Type B pancreatic cell (in vitro differentiated cells): ENCODE measurements around the gene BBX. TPM values are rescaled to one million over a fixed set of nuclear protein-coding genes. Genes with fewer than 3 reads are reported as not detected.

ENCODE experiments used
- DNase-seq: peaks from one replicate; pipeline ENCODE4 v3.0.0; 2021; ENCODE audit warnings: mixed read lengths; ENCODE audit not compliant: unreplicated experiment; ENCODE audit errors: extremely low spot score
- H3K27ac Mint-ChIP-seq: 2 replicates; pipeline ENCODE4 v1.8.0; 2021; ENCODE audit warnings: mild to moderate bottlenecking, mixed read lengths
- H3K27me3 Mint-ChIP-seq: 2 replicates; pipeline ENCODE4 v1.8.0; 2021; ENCODE audit warnings: mixed read lengths
- H3K36me3 Mint-ChIP-seq: 2 replicates; pipeline ENCODE4 v1.8.0; 2021; ENCODE audit warnings: mixed read lengths
- H3K4me1 Mint-ChIP-seq: one replicate; pipeline ENCODE4 v1.8.0; 2021; ENCODE audit warnings: mixed read lengths; ENCODE audit not compliant: unreplicated experiment
- H3K4me3 Mint-ChIP-seq: 2 replicates; pipeline ENCODE4 v1.8.0; 2021; ENCODE audit warnings: mild to moderate bottlenecking, mixed read lengths
- H3K9me3 Mint-ChIP-seq: 2 replicates; pipeline ENCODE4 v1.8.0; 2021; ENCODE audit warnings: mixed read lengths
- CTCF ChIP-seq: fragments of 200-600 bp; sonication (generic); conservative IDR thresholded peaks from 2 replicates; pipeline ENCODE4 v1.5.0; 2021; ENCODE audit warnings: antibody characterized with exemption, mild to moderate bottlenecking
- total RNA-seq: library from RNA; stranded (reverse); gene quantifications from 2 replicates; pipeline ENCODE4 v1.2.1, GENCODE V29; 2021; ENCODE audit warnings: low replicate concordance

BBX gene
- total RNA-seq, 1 donor from 2014 or later: 52.8 TPM

- DNase-seq: no peak
- H3K4me1 Mint-ChIP-seq: peaks cover 1% of the 10 kb centered on the region
- H3K9me3 Mint-ChIP-seq: peaks cover 5% of the 10 kb centered on the region
- no peak overlapping the region for H3K4me3 Mint-ChIP-seq
- no peak for TF ChIP-seq CTCF
- no peak overlapping the region for H3K27ac Mint-ChIP-seq
- H3K36me3 Mint-ChIP-seq: peaks cover 28% of the 10 kb centered on the region
- no peaks in the 10 kb centered on the region for H3K27me3 Mint-ChIP-seq
Measured at GRCh38 chr3:107765524-107765923, 242.8 kb downstream of the BBX start.

GRCh38 chr3:107767897-107768605 is 245.3 kb downstream of the BBX start:
- TF ChIP-seq CTCF: no peak
- peaks cover 5% of the 10 kb centered on the region for H3K9me3 Mint-ChIP-seq
- peaks cover 26% of the 10 kb centered on the region for H3K36me3 Mint-ChIP-seq
- DNase-seq: no peak
- H3K4me3 Mint-ChIP-seq: no peak overlapping the region
- H3K27ac Mint-ChIP-seq: no peak overlapping the region
- peaks cover 13% of the 10 kb centered on the region for H3K4me1 Mint-ChIP-seq
- H3K27me3 Mint-ChIP-seq: no peaks in the 10 kb centered on the region

GRCh38 chr3:107769882-107770281 is 247.1 kb downstream of the BBX start:
- Mint-ChIP-seq H3K4me3 (no peak overlapping the region), H3K4me1 (peaks cover 13% of the 10 kb centered on the region)
- no peak for TF ChIP-seq CTCF

GRCh38 chr3:107772016-107772415 is 249.3 kb downstream of the BBX start:
- DNase-seq: no peak
- peaks cover 13% of the 10 kb centered on the region for H3K4me1 Mint-ChIP-seq
- TF ChIP-seq CTCF: no peak
- no peak overlapping the region for H3K27ac Mint-ChIP-seq
- no peaks in the 10 kb centered on the region for H3K27me3 Mint-ChIP-seq
- no peaks in the 10 kb centered on the region for H3K9me3 Mint-ChIP-seq
- peaks cover 26% of the 10 kb centered on the region for H3K36me3 Mint-ChIP-seq
- no peak overlapping the region for H3K4me3 Mint-ChIP-seq

More at GRCh38 chr3:107769882-107770281, 247.1 kb downstream of the BBX start:
- Mint-ChIP-seq H3K27ac (no peak overlapping the region), H3K9me3 (peaks cover 5% of the 10 kb centered on the region), H3K36me3 (peaks cover 33% of the 10 kb centered on the region), H3K27me3 (no peaks in the 10 kb centered on the region)
- DNase-seq: no peak

GRCh38 chr3:107775974-107776373 is 253.2 kb downstream of the BBX start:
- TF ChIP-seq CTCF: no peak
- no peaks in the 10 kb centered on the region for H3K9me3 Mint-ChIP-seq
- H3K36me3 Mint-ChIP-seq: peaks cover 39% of the 10 kb centered on the region
- H3K4me1 Mint-ChIP-seq: peaks cover 12% of the 10 kb centered on the region
- H3K27me3 Mint-ChIP-seq: no peaks in the 10 kb centered on the region
- no peak overlapping the region for H3K27ac Mint-ChIP-seq
- no peak for DNase-seq
- H3K4me3 Mint-ChIP-seq: no peak overlapping the region

- Mint-ChIP-seq H3K4me1 (peaks cover 5% of the 10 kb centered on the region), H3K4me3 (no peak overlapping the region), H3K27me3 (no peaks in the 10 kb centered on the region), H3K9me3 (no peaks in the 10 kb centered on the region), H3K36me3 (peaks cover 44% of the 10 kb centered on the region), H3K27ac (no peak overlapping the region)
- no peak for TF ChIP-seq CTCF
- DNase-seq: no peak
Measured at GRCh38 chr3:107781253-107781652, 258.5 kb downstream of the BBX start.
